K562 (cell line): Measurements from ENCODE around the gene ADAM22.

ENCODE experiments used
- BCLAF1 ChIP-seq, 2 experiments: fragments of 450-650 bp in 1 of 2; IDR thresholded peaks; 2 replicates each; pipeline ENCODE4 v1.6.1; 2011 to 2017; ENCODE audit warnings: low read depth in 2 of 2, antibody characterized with exemption in 1 of 2, borderline replicate concordance in 1 of 2, low read length in 1 of 2, mild to moderate bottlenecking in 1 of 2, mixed read lengths in 1 of 2; ENCODE audit not compliant: control insufficient read depth in 1 of 2
- CTCF ChIP-seq, 3 experiments: IDR thresholded peaks in 2 of 3; conservative IDR thresholded peaks in 1 of 3; 2 replicates each; pipeline ENCODE4 v1.5.1; 2011 to 2012; ENCODE audit warnings: low read length in 3 of 3, mild to moderate bottlenecking in 3 of 3, control low read depth in 2 of 3, improper control_type of control experiment in 1 of 3, inconsistent platforms in 1 of 3, low read depth in 1 of 3, mixed read lengths in 1 of 3, moderate library complexity in 1 of 3; ENCODE audit not compliant: insufficient read depth in 2 of 3
- E2F5 ChIP-seq: sonication (generic); formaldehyde crosslinking; IDR thresholded peaks from 2 replicates; pipeline ENCODE4 v1.8.0; 2022; ENCODE audit warnings: mild to moderate bottlenecking, missing genetic modification reagents
- ETS1 ChIP-seq: conservative IDR thresholded peaks from 2 replicates; pipeline ENCODE4 v1.6.1; 2011; ENCODE audit warnings: low read depth, mild to moderate bottlenecking, low read length; ENCODE audit not compliant: control insufficient read depth
- NKRF ChIP-seq: fragments of 450-650 bp; IDR thresholded peaks from 2 replicates; pipeline ENCODE4 v1.6.1; 2016; ENCODE audit warnings: borderline replicate concordance
- NRF1 ChIP-seq, 2 experiments: fragments of 450-650 bp; IDR thresholded peaks in 1 of 2; conservative IDR thresholded peaks in 1 of 2; 2 replicates each; pipeline ENCODE4 v1.6.1; 2014; ENCODE audit warnings: mild to moderate bottlenecking in 2 of 2
- RERE ChIP-seq: sonication (generic); formaldehyde crosslinking; IDR thresholded peaks from 2 replicates; pipeline ENCODE4 v1.8.0; 2023; ENCODE audit warnings: missing genetic modification reagents, mild to moderate bottlenecking, borderline replicate concordance
- SMARCA4 ChIP-seq: fragments of 450-650 bp; IDR thresholded peaks from 2 replicates; pipeline ENCODE4 v1.6.1; 2016
- SPI1 ChIP-seq: IDR thresholded peaks from 2 replicates; pipeline ENCODE4 v1.6.1; 2011; ENCODE audit warnings: low read depth, low read length, control low read depth, borderline replicate concordance
- TAL1 ChIP-seq: fragments of 450-650 bp; IDR thresholded peaks from 2 replicates; pipeline ENCODE4 v1.6.1; 2016; ENCODE audit warnings: mild to moderate bottlenecking
- TEAD1 ChIP-seq, 2 experiments: fragments of 450-650 bp in 1 of 2; sonication (generic) in 1 of 2; formaldehyde crosslinking; IDR thresholded peaks; 2 replicates each; pipeline versions ENCODE4 v1.4.0 to v1.8.0; 2020 to 2022; ENCODE audit warnings: mild to moderate bottlenecking in 2 of 2, missing genetic modification reagents in 1 of 2
- UBTF ChIP-seq, 2 experiments: IDR thresholded peaks; 2 replicates each; pipeline ENCODE4 v1.6.1; 2012; ENCODE audit warnings: improper control_type of control experiment in 2 of 2, low read depth in 2 of 2, low read length in 2 of 2, borderline replicate concordance in 1 of 2

- TF ChIP-seq SPI1 (no peak), TEAD1 (CRISPR knock-in tag; IDR thresholded peaks at IDR 0.05) (no peak), ETS1 (no peak), NKRF (no peak), CTCF (IDR thresholded peaks at IDR 0.05 in 2 of 3, conservative IDR thresholded peaks at IDR 0.05 in 1 of 3; ENCODE audit: insufficient read depth in 2 of 3, low read depth in 1 of 3, low read length in 3 of 3) (no peak), UBTF (IDR thresholded peaks at IDR 0.05; ENCODE audit: borderline replicate concordance in 1 of 2, low read depth in 2 of 2, low read length in 2 of 2) (no peak), RERE (CRISPR knock-in tag) (no peak), NRF1 (conservative IDR thresholded peaks at IDR 0.05 in 1 of 2, IDR thresholded peaks at IDR 0.05 in 1 of 2) (no peak), SMARCA4 (no peak), E2F5 (CRISPR knock-in tag) (no peak), TAL1 (no peak), BCLAF1 (IDR thresholded peaks at IDR 0.05; ENCODE audit: borderline replicate concordance in 1 of 2, control insufficient read depth in 1 of 2, low read depth in 2 of 2, low read length in 1 of 2) (no peak)
Observed at GRCh38 chr7:88072715-88073055, 138.6 kb downstream of the ADAM22 start.
